Fibroblast of peridontal ligament (primary cell): ENCODE measurements around the gene MPP2.
"Not testable (repeated sequence)": the region's sequence is repeated elsewhere in the genome, so short reads cannot be mapped to it uniquely, and the experiment has no call there.

ENCODE experiments used
- DNase-seq: peaks from one replicate; pipeline ENCODE4 v3.0.0-alpha.2; 2010; ENCODE audit errors: extremely low read depth

Gene MPP2

GRCh38 chr17:43875476-43876147 is 31.7 kb downstream of the MPP2 start:
- DNase-seq, result no peak

DNA sequence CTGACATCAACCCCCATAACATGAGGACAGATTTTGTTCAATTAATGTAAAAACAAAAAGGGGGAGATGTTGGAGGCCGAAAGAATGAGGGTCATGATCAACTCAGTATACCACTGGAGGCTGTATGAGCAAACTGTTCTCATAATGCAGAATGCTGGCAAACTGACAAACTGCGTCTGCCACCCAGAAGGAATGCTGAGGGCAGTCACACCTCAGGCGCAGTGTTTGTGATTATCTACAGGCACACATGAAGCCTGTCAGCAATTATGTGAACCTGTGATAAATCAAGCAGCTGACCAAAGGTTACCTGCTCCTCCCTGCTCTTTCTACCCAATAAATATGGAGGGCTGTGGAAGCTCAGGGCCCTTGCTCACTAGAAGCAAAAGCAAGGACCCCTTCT is 33.0 kb downstream of the MPP2 start:
- DNase-seq, result no peak

- no peak for DNase-seq
Measured at GRCh38 chr17:43873815-43874214, 33.5 kb downstream of the MPP2 start.

GRCh38 chr17:43873091-43873490 is 34.2 kb downstream of the MPP2 start:
- no peak for DNase-seq

- peak; percentile 5 for DNase-seq
Measured at GRCh38 chr17:43871946-43872690, 35.2 kb downstream of the MPP2 start.

GRCh38 chr17:43869031-43869430 is 38.3 kb downstream of the MPP2 start:
- DNase-seq, result not testable (repeated sequence)

DNA sequence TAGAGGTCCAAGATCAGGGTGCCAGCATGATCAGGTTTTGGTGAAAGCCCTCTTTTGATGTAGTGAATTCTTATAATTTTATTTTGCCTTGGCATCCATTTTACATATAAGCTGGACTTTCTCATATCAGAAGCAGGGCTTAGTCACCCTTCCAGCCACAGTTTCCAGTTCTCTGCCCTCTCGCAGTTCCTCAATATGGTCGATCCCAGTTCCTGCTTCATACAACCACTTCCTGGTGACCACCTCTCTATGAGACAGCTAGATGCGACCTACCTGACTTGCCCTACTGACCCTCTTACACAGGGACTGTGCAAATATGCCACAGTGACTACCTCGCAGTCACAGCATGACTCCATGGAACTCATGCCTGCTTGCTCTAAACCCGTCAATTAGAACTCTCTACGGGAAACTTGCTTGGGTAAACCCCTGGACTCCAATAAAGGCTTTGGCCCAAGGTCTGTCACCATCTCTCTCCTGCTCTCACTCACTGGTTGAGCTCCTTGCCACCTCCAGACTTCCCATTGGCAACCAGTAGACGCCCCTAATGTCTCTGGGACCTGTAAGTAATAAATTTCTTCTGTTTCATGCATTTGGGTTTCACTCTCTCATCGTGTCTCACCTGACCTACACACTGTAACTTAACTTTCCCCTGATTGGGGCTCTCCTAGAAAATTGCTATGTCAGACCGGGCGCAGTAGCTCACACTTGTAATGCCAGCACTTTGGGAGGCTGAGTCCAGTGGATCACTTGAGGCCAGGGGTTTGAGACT is 38.9 kb downstream of the MPP2 start:
- DNase-seq, result no peak

GRCh38 chr17:43864161-43864984 is 43.0 kb downstream of the MPP2 start:
- DNase-seq, result no peak

GRCh38 chr17:43861960-43862359 is 45.4 kb downstream of the MPP2 start:
- DNase-seq, result no peak

DNA sequence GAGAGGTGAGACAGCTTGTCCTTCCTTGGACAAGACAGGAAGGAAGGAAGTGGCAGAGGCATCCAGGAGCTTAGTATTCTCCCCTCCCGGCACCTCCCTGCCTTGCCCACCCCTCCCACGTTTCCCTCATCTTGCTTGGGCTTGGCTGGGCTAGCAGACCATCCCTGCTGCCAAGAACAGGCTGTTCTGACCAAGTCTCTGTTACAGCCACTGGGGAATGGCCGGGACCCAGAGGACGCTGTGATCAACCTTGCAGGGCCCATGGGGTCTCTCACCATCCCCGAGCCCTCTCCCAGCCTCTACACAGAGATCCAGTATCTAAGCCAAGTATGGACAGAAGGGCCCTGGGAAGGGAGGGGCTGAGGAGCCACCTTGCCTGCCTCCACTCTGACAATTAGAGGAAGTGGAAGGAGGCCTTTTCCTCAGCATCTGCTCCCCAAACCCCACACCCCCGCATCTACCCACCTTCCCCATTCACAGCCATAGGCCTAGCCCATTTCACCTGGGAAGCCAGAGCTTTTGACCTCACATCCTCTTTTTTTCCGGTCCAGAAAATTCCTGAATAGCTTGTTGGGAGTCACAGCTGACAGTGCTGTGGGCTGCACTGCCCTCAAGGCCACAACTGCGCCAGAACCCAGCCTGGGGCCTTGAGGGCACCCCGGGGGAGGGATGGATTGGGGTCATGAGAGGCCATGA is 46.3 kb downstream of the MPP2 start:
- DNase-seq, result no peak

- DNase-seq, result no peak
Measured at GRCh38 chr17:43860077-43860725, 47.1 kb downstream of the MPP2 start.

DNA sequence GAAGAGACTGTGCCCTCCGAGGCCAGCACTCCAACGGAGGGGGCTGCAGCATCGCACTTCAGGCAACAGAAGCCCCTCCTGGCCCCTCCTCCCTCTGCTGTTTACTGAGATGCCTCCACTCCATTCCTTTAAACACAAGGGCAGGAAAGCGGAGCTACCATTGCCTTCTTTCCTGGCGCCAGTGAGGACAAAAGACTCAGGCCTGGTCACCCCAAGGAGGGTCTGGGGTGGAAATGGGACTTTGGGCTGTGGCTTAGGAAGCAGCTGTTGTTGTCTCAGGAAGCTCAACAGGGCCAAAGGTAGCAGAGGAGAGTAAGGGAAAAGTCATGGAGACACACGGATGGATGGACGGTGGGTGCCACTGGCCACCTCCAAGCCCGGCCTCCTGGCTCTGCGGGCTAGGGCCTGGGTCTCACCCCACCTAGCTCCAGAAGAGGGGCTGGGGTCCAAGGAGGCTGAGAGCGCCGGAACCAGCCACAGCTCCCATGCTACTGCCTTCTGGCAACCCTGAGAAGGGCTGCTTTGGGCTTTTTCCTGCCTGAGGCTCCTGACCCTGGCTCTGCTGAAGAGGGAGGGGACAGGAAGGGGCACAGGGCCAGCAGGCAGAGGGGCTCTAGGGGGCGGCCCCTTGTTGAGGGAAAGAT is 49.3 kb downstream of the MPP2 start:
- DNase-seq, result no peak

DNA sequence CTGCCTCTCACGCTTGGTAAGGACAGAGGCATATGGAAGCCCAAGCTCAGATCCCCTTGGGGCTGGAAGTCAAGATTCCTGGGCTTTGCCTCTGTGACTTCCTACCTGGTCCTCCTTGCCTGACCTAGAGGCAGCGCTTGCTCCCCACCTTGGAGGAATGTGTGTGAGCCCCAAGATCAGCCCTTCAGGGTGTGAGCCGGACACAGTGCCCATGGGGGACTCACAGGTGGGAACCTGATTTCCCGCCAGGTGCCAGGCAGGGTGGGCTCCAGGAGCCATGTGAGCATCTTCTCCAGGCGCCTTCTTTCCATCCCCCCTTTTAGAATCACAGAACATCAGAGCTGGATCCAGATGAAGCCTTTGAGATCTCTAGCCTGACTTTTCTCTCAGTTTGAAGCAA is 50.2 kb downstream of the MPP2 start:
- DNase-seq, result no peak

DNA sequence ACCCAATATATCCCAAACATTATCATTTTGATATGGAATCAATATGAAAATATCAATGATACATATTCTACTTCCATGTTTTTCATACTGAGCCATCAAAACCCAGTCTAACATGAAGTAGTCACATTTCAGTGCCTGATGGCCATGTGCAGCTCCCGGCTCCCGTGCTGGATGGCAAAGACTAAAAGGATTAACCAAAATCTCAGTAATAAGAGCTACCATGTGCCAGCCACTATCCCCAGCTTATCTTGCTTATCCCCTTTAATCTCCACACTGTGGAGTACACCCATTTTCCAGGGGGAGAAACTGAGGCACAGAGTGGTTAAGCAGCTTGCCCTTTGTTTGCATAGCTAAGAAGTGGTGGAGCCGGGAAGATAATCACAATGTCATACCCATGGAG is 51.2 kb downstream of the MPP2 start:
- no peak for DNase-seq

- DNase-seq, result no peak
Measured at GRCh38 chr17:43855061-43855460, 52.3 kb downstream of the MPP2 start.

DNA sequence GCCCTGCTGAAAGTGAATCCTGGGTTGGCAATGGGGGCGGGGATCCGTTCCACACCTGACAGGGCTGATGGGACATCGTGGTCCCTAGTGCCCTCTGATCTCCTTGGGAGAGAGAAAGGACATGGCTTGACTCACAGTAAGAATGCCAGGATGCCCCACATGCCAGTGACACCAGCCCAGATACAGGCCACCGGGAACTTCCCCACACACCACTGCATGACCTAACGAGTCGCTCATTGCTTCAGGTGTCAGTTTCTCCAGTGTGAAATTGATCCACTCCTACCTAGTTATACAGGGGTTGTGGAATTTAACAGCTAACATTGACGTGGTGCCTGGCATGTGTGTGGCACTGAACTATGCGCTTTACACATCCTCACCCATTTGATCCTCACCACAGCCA is 52.8 kb downstream of the MPP2 start:
- no peak for DNase-seq

DNA sequence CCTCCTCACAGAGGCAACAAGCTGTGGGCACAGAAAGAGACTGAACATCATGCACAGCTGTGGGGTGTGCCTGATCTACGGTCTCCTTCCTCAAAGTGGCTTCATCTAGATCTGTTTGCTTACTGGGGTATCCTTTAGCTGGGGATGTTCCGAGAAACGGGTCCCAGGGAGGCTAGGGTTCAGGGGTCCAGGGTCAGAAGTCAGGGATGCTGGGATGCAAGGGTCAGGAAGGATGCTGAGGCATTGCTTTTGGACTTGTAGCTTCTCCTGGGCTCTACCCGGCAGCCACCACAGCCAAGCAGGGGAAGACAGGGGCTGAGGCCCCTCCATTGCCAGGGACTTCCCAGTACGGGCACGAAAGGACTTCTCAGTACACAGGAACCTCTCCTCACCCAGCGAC is 53.8 kb downstream of the MPP2 start:
- no peak for DNase-seq

GRCh38 chr17:43852571-43852970 is 54.8 kb downstream of the MPP2 start:
- no peak for DNase-seq

DNA sequence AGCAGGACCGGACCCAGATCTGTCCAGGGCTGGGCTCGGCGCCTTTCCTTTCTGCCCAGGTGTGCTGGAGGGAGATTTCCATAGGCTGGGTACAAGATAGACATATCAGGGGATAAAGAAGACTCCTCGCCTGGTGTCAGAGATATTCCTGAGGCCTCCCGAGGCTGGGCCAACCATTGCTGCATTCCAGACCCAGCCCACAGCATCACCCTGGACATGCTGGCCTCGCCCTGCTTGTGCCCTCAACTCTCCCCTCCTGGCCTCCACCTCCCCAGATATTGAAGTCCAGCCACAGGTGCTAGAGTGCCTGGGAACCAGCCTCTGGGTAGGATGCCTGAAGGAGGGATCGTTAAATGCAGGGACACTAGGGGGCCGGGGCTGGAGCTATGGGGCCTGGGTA is 58.2 kb downstream of the MPP2 start:
- DNase-seq, result no peak

- no peak for DNase-seq
Measured at GRCh38 chr17:43848601-43849000, 58.7 kb downstream of the MPP2 start.
